Measurements from ENCODE around the gene SLC13A5. TPM values are rescaled to one million over a fixed set of nuclear protein-coding genes. Genes with fewer than 3 reads are reported as not detected.
A peak's percentile ranks its signal among the peaks of the same experiment; 100 is the strongest.

SLC13A5 gene
- total and polyA plus RNA-seq, 4 donors, result 88.4 to 399 (median 244) TPM

DNA sequence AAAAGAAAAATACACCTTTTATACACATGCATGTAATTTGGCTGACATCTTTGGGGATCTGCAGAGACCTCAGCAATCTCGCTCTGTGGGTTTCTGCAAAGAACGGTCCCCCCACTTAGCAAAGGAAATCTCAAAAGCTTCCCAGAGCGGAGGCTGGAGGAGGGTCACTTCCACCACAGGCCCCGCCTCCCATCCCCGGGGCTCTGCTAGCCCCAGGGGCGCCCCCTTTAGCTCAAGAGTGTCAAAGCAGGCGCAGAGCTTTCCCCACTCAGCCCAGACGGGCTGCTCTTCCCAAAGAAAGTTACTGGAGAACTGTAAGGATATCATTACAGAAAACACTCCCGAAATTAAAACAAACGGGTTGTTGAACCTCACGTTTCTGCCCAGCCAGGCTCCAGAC, 11.4 kb downstream of the SLC13A5 start:
- Histone ChIP-seq H3K9me3 (ENCODE audit: control insufficient read depth in 4 of 4, low read length in 3 of 4) (no peaks in the 10 kb centered on the region), H3K9ac (ENCODE audit: low read depth in 1 of 2, low read length in 2 of 2) (peak overlapping the region in 1 of 2 donors; percentile 50), H3K4me1 (ENCODE audit: control insufficient read depth in 4 of 4, insufficient read depth in 4 of 4, low read length in 3 of 4) (peaks cover 34 to 82% (median 73%) of the 10 kb centered on the region in 4 donors), H3K4me3 (ENCODE audit: low read depth in 1 of 3, low read length in 3 of 3) (no peak overlapping the region), H3K27me3 (ENCODE audit: control insufficient read depth in 4 of 4, insufficient read depth in 4 of 4, low read length in 3 of 4) (no peaks in the 10 kb centered on the region), H3K27ac (ENCODE audit: low read depth in 1 of 2, low read length in 2 of 2) (peak overlapping the region; percentile 89 to 97), H3K36me3 (ENCODE audit: control insufficient read depth in 4 of 4, insufficient read depth in 3 of 4, low read depth in 1 of 4, low read length in 3 of 4) (peaks cover 4 to 31% (median 20%) of the 10 kb centered on the region in 4 donors)
- DNase-seq (ENCODE audit: low spot score), result peak; percentile 61
- 45% methylated on average over 11 of the region's 11 CpGs for WGBS
- no peak for TF ChIP-seq GABPA (IDR thresholded peaks at IDR 0.05 in 1 of 2, conservative IDR thresholded peaks at IDR 0.05 in 1 of 2)
- TF ChIP-seq CTCF (IDR thresholded peaks at IDR 0.05; ENCODE audit: low read depth, low read length, missing input control), result peak; percentile 2

DNA sequence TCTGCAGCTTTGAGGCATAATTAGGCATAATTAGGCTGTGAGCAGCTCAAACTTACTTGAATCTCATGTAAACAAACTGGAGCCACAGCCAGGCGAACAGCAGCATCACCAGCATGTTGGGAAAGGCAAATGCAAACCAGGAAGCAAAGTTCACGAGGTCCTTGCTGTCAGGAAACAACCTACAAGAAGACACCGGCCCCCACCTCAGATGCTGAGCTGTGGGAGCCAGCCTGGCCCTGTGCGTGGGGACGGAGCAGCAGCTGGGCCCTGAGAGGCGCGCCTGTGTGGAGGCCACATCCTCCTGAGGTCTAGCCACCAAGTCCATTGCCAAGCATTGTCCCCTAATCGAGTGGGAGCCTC, 12.2 kb downstream of the SLC13A5 start:
- WGBS, result 50% methylated on average over 8 of the region's 8 CpGs
- H3K9ac ChIP-seq (ENCODE audit: low read depth in 1 of 2, low read length in 2 of 2), result peak overlapping the region; percentile 29 to 55
- no peaks in the 10 kb centered on the region for H3K9me3 ChIP-seq (ENCODE audit: control insufficient read depth in 4 of 4, low read length in 3 of 4)
- no peaks in the 10 kb centered on the region for H3K27me3 ChIP-seq (ENCODE audit: control insufficient read depth in 4 of 4, insufficient read depth in 4 of 4, low read length in 3 of 4)
- H3K36me3 ChIP-seq (ENCODE audit: control insufficient read depth in 4 of 4, insufficient read depth in 3 of 4, low read depth in 1 of 4, low read length in 3 of 4), result peaks cover 4 to 37% (median 26%) of the 10 kb centered on the region in 4 donors
- no peak overlapping the region for H3K4me3 ChIP-seq (ENCODE audit: low read depth in 1 of 3, low read length in 3 of 3)
- DNase-seq (ENCODE audit: low spot score), result no peak
- peaks cover 31 to 77% (median 69%) of the 10 kb centered on the region in 4 donors for H3K4me1 ChIP-seq (ENCODE audit: control insufficient read depth in 4 of 4, insufficient read depth in 4 of 4, low read length in 3 of 4)
- TF ChIP-seq, protein P1, sequence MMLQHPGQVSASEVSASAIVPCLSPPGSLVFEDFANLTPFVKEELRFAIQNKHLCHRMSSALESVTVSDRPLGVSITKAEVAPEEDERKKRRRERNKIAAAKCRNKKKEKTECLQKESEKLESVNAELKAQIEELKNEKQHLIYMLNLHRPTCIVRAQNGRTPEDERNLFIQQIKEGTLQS (IDR thresholded peaks at IDR 0.05), result no peak
- TF ChIP-seq, protein P2, sequence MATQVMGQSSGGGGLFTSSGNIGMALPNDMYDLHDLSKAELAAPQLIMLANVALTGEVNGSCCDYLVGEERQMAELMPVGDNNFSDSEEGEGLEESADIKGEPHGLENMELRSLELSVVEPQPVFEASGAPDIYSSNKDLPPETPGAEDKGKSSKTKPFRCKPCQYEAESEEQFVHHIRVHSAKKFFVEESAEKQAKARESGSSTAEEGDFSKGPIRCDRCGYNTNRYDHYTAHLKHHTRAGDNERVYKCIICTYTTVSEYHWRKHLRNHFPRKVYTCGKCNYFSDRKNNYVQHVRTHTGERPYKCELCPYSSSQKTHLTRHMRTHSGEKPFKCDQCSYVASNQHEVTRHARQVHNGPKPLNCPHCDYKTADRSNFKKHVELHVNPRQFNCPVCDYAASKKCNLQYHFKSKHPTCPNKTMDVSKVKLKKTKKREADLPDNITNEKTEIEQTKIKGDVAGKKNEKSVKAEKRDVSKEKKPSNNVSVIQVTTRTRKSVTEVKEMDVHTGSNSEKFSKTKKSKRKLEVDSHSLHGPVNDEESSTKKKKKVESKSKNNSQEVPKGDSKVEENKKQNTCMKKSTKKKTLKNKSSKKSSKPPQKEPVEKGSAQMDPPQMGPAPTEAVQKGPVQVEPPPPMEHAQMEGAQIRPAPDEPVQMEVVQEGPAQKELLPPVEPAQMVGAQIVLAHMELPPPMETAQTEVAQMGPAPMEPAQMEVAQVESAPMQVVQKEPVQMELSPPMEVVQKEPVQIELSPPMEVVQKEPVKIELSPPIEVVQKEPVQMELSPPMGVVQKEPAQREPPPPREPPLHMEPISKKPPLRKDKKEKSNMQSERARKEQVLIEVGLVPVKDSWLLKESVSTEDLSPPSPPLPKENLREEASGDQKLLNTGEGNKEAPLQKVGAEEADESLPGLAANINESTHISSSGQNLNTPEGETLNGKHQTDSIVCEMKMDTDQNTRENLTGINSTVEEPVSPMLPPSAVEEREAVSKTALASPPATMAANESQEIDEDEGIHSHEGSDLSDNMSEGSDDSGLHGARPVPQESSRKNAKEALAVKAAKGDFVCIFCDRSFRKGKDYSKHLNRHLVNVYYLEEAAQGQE (IDR thresholded peaks at IDR 0.05), result no peak
- TF ChIP-seq RXRA (IDR thresholded peaks at IDR 0.05) (no peak), FOXA1 (IDR thresholded peaks at IDR 0.05) (no peak), HNF4G (IDR thresholded peaks at IDR 0.05) (no peak), TAF1 (conservative IDR thresholded peaks at IDR 0.05) (no peak)
- H3K27ac ChIP-seq (ENCODE audit: low read depth in 1 of 2, low read length in 2 of 2), result peak overlapping the region; percentile 89 to 97

- H3K4me3 ChIP-seq (ENCODE audit: low read depth in 1 of 3, low read length in 3 of 3), result no peak overlapping the region
- DNase-seq (ENCODE audit: low spot score), result no peak
- H3K27ac ChIP-seq (ENCODE audit: low read depth in 1 of 2, low read length in 2 of 2), result peak overlapping the region; percentile 89 to 97
- peaks cover 31 to 71% (median 63%) of the 10 kb centered on the region in 4 donors for H3K4me1 ChIP-seq (ENCODE audit: control insufficient read depth in 4 of 4, insufficient read depth in 4 of 4, low read length in 3 of 4)
- H3K9ac ChIP-seq (ENCODE audit: low read depth in 1 of 2, low read length in 2 of 2), result peak overlapping the region; percentile 29 to 55
- peaks cover 4 to 38% (median 28%) of the 10 kb centered on the region in 4 donors for H3K36me3 ChIP-seq (ENCODE audit: control insufficient read depth in 4 of 4, insufficient read depth in 3 of 4, low read depth in 1 of 4, low read length in 3 of 4)
- H3K27me3 ChIP-seq (ENCODE audit: control insufficient read depth in 4 of 4, insufficient read depth in 4 of 4, low read length in 3 of 4), result no peaks in the 10 kb centered on the region
- 34% methylated on average over 16 of the region's 16 CpGs for WGBS
- H3K9me3 ChIP-seq (ENCODE audit: control insufficient read depth in 4 of 4, low read length in 3 of 4), result no peaks in the 10 kb centered on the region
- TF ChIP-seq FOXA1 (IDR thresholded peaks at IDR 0.05), result peak; percentile 86
- TF ChIP-seq ZBTB33 (IDR thresholded peaks at IDR 0.05), result peak; percentile 95
- peak; percentile 66 for TF ChIP-seq FOXA2 (IDR thresholded peaks at IDR 0.05)
- TF ChIP-seq EGR1 (IDR thresholded peaks at IDR 0.05; ENCODE audit: low read depth in 2 of 2), result peak; percentile 45 to 72
- TF ChIP-seq RAD21 (IDR thresholded peaks at IDR 0.05), result peak; percentile 55 to 68
- TF ChIP-seq, protein P2 (IDR thresholded peaks at IDR 0.05), result peak; percentile 77
- TF ChIP-seq, protein P1 (IDR thresholded peaks at IDR 0.05), result peak; percentile 88
- peak; percentile 99 for TF ChIP-seq SP1 (IDR thresholded peaks at IDR 0.05)
- peak; percentile 99 to 100 for TF ChIP-seq RXRA (IDR thresholded peaks at IDR 0.05)
Observed at GRCh38 chr17:6699997-6700947, 12.9 kb downstream of the SLC13A5 start.

All from liver (tissue), 9 donors.